ENCODE results near the gene DAPP1. TPM values are rescaled to one million over a fixed set of nuclear protein-coding genes. Genes with fewer than 3 reads are reported as not detected.

DAPP1 gene
- polyA plus RNA-seq, 1 donor from 2014 or later: not detected

Other genes with a start within 250 kb of the DAPP1 start
- 0.90 TPM for gene MTTP, start 242.0 kb upstream of the DAPP1 start, polyA plus RNA-seq (ENCODE audit: insufficient read depth, low read depth, low replicate concordance)
- 0.19 TPM for gene C4orf54, start 159.0 kb upstream of the DAPP1 start, polyA plus RNA-seq (ENCODE audit: insufficient read depth, low read depth, low replicate concordance)
- gene LAMTOR3, start 77.6 kb downstream of the DAPP1 start, polyA plus RNA-seq (ENCODE audit: insufficient read depth, low read depth, low replicate concordance): 14.2 TPM
- gene DNAJB14, start 129.8 kb downstream of the DAPP1 start, polyA plus RNA-seq (ENCODE audit: insufficient read depth, low read depth, low replicate concordance): 2.1 TPM
- gene H2AZ1, start 133.4 kb downstream of the DAPP1 start, polyA plus RNA-seq (ENCODE audit: insufficient read depth, low read depth, low replicate concordance): 358 TPM

Data from brain (organoid and tissue), 1 donor.